DMS 273 (cell line): ENCODE results near the gene MCM9.
"Not testable (repeated sequence)": the region's sequence is repeated elsewhere in the genome, so short reads cannot be mapped to it uniquely, and the experiment has no call there.

Experiments
- DNase-seq: peaks from one replicate; lab custom pipeline; 2025; ENCODE audit not compliant: unreplicated experiment; lab: John Stamatoyannopoulos, UW

The MCM9 gene

DNA sequence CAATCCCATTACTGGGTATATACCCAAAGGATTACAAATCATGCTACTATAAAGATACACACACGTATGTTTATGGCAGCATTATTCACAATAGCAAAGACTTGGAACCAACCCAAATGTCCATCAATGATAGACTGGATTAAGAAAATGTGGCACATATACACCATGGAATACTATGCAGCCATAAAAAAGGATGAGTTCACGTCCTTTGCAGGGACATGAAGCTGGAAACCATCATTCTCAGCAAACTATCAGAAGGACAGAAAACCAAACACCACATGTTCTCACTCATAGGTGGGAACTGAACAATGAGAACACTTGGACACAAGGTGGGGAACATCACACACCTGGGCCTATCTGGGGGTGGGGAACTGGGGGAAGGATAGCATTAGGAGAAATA, 66.1 kb downstream of the MCM9 start:
- DNase-seq, result not testable (repeated sequence)

DNA sequence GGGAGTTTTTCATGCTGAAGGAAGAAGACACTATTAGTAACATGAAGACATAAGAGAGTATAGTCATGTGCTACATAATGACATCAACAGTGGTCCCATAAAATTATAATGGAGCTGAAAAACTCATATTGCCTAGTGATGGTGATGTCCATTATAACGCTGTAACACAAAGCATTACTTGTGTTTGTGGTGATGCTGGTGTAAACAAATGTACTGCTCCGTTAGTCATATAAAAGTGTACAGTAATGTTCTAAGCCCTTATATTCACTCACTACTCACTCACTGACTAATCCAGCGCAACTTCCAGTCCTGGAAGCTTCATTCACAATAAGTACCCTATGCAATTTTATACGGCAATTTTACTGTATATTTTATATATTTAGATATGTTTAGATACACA, 67.8 kb downstream of the MCM9 start:
- no peak for DNase-seq

DNA sequence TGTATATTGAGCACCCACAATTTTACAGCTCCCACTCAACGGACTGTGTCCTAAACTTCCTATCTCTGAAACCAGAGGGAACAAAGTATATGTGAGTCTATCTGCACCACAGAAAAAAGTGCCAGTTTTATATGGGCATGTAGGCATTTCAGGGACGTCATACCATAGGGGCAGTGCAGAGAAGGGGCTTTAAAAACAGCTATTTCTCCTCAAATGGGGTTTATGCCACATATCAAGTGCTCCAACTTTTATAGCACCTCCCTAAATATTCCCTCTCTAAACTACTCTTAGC, 69.9 kb downstream of the MCM9 start:
- no peak for DNase-seq

DNA sequence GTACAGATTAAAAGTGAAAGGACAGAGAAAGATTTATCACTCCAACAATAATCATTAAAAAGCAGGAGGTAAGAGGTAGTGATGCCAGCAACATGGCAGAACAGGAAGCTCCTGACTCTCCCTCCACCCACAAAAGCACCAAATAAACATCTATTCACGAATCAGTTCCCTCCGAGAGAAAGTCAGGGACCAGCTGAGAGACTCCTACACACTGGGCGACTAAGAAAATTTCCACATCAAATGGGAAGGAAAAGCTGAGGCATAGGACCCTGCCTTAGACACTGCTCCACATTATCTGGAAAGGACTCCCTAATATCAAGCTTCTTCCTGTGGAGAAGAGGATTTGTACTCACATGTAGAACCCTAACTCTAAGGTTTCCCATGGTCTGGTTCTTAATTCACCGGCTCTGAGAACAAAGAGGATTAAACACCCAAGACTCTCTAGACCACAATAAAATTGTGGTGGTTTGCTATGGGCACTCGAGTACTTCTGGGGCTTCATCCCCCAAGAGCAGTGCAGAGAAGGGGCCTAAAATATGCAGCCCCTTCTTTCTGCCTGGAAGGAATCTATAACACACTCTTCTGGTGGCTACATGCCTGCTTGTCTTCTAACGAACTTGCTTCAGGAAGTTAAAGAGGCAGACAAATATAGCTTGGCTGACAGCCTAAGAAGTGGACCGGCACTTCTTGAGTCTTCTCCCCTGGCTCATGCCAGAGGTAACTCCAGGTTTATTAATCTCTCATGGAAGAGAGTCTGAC, 70.4 kb downstream of the MCM9 start:
- no peak for DNase-seq

DNA sequence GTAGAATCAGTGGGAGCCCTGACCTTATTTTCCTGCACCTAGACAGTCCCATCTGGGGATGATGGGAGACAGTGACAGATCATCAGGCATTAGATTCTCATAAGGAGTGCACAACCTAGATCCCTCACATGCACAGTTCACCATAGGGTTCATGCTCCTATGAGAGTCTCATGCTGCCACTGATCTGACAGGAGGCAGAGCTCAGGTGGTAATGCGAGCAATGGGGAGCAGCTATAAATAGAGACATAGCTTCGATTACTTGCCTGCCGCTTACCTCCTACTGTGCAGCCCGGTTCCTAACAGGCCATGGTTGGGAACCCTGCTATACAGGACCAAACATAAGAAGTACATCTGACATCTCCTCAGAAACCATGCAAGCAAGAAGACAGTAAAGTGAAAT, 72.5 kb downstream of the MCM9 start:
- DNase-seq, result no peak

DNA sequence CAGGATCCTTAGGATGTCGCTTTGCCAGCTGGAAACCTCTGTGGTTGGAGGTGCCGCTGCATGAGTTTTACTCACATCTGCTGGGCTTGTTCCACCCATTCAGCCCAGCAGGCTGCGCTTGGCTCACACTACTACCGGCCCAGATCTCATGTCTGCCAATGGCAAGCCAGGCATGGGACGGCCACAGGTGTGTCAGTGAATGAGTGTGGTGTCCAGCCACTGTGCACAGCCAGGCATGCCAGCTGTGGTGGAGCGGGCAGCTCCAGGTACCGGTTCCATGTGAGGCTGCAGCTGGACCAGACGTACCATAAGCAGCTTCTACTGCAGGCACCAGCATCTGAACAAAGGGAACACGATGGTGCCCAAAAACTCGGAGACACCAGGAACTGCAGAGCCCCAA, 74.1 kb downstream of the MCM9 start:
- DNase-seq, result no peak

DNA sequence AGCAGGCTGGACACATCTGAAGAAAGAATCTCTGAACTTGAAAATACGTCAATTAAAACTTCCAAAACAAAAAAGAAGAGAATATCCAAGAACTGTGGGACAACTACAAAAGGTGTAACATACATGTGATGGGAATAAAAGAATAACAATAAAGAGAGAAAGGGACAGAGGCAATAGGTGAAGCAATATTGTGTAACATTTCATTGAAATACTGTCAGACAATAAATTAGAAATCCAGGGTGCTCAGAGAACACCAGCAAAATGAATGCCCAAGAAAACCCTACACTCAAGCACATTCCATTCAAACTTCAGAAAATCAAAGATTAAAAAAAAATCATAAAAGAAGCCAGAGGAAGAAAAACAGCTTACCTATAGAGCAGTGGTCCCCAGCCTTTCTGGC, 74.6 kb downstream of the MCM9 start:
- no peak for DNase-seq

DNA sequence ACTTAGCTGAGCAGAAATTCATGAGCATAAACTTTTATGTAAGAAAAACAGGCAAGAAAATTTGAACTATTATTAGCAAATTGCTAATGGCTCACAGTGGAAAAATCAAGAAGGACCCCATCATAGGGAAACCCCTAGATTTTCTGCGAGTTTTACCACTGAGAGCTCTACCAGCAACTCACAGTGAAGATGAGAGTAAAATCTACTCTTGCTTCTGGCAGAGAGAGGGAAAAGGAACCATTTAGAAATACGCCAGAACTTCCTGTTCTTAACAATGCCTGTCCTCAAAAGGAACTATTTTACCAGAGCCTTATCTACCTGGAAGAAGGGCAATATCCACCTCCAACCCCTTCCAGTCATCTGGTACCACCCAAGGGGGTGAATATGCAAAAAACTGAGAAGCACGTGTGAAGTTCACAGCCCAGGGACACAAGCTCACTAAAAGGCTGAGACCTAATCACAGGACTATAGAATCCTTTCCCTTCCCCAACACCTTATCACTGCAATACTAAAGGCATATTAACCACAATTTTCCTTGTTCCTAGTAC, 75.4 kb downstream of the MCM9 start:
- DNase-seq, result no peak

DNA sequence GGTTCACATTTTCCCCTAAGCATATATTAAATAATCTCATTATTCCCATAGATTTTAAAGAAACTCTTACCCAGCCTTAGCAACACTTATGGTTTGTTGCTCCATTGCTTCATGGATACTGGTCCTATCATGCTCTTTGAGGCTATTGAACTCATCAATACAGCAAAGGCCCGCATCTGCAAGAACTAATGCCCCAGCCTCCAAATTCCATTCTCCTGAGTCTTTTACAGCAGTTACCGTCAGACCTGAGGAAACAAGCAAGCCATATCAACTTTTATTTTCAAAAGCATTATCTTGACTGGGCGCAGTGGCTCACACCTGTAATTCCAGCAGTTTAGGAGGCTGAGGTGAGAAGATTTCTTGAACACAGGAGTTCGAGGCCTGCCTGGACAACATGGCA, 78.7 kb downstream of the MCM9 start:
- no peak for DNase-seq

DNA sequence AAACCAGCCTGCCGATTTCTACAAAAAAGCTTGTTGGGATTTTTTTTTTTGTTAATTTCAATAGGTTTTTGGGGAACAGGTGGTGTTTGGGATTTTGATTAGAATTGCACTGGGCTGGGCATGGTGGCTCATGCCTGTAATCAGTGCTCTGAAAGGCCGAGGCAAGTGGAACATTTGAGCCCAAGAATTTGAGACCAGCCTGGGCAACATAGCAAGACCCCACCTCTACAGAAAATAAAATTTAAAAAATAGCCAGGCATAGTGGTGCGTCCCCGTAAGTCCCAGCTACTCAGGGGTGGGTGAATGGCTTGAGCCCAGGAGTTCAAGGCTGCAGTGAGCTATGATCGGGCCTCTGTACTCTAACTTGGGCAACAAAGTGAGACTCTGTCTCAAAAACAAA, 81.6 kb downstream of the MCM9 start:
- no peak for DNase-seq

DNA sequence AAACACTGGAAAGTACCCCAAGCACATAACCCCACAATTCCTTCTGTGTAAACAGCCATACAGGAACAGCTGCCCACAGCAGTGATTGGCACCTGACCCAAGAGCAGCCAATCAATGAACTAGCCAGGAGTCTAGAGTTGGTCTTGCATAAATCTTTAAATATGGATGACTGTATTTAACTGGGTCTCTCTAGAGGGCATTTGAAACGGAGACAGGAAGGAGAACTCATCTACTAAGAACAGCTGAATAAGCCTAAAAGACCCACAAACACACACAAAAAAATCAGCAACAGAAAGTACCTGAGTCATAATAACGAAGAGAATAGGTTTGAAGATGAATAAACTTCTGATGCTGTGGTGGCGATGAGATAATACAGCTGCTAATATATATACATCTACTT, 90.0 kb downstream of the MCM9 start:
- DNase-seq, result no peak

DNA sequence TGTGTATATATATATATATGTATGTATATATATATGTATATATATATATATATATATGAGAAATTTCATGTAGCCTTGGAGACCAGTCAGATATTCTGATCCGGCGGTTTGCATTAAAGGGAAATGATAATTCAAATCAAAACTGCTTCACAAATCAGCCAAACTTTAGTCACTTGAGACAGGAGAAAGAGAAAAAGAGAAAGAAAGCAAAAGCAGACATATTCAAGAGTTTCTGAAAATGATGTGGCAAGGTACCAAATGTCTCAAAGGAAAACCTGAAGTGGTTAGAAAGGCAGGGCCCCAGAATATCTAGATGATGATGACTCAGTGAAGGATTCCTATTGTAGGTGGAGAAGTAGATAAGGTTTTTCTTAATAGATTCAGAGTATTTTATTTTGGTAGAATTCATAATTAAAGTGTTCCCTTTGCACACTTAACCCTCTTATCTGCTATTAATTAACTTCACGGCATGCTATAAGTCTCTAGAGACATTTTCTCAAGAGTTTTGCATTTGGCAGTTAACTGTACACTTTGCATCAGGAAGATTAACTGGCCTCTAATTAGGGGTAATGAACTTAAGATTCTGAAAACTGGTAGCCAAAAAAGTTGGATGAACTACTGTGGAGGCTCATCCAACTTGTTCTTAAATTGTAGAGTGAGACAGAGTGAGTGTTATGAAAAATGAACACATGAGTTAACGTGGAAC, 91.1 kb downstream of the MCM9 start:
- no peak for DNase-seq

DNA sequence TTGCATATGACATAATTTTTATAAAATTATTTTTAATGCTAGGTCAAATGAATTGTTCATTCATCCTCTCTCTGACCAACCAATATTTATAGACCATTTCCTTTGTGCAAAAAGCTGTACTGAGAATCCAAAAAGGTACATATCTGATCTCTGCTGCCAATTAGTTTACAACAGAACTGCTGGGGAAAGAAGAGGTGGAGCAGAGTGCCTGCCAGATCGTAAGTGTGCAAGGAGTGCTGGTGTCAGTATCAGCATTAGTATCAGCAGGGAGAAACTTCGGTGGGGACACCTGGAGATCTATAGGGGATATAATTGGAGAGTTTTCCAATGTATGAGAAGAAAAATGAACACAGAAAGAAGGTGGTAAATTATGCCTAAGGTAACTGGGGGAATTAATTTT, 104.3 kb downstream of the MCM9 start:
- DNase-seq, result no peak

DNA sequence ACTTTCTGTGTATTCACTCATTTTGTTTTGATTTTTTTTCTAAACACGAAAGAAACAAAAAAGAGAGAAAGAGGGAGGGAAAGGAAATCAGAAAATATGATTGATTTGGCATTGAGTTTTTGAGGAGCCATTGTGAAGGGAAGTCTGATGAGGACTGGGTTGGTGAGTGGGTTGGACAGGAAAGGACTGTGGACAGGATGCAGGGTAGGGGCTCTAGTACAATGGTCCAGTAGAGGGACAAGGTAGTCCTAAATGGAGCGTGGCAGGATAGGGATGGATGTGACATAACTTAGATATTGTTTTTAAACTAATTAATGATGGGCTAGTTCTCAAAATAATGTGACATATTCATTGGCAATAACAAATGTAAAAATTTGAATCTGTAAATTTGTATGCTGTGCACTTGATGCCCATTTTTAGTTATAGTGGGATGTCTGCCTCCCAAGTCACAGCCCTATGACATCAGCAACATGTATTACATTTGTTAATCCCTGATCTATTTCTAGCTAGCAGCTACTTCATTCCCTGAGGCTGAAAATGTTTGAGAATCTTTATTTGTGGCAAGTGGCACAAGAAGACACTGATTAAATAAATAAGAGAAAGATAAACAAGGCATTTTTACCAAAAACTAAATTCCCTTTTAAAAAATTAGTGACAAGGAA, 105.0 kb downstream of the MCM9 start:
- no peak for DNase-seq

DNA sequence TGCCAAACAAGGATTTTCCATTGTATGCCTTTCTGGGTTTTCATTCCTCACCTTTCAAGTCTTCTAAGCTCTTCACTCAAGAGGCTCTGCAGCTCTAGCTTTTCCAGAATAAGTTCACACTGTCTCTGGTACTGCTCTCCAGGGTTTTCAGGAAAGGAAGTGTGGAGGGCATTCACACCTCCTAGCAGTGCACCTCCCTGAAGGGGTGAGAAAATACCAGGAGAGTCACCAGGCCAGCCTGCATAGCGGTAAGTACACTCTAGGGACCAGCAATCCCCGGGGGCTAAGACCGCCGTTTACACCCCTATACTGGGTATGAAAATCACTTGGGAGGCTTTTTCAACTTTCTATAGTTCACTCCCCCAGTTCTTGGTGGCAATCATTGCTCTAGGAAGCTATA, 108.9 kb downstream of the MCM9 start:
- no peak for DNase-seq

DNA sequence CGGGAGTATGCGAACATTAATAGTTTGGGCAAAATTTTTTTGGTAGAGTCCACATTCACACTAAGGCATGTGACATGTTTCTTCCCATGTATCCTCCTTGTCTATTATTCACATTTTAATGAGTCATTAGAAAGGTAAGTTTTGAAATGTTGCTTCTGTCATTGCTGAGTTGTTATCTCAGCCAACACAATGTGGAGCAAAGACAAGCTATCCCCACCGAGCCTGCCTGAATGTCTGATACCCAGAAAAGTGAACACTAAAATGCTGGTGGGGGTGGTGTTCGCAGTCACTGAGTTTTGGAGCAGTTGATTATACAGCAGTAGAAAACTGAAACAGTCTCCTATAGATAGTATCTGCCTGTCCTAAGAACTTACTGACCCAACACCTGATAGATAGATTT, 109.3 kb downstream of the MCM9 start:
- DNase-seq, result no peak

DNA sequence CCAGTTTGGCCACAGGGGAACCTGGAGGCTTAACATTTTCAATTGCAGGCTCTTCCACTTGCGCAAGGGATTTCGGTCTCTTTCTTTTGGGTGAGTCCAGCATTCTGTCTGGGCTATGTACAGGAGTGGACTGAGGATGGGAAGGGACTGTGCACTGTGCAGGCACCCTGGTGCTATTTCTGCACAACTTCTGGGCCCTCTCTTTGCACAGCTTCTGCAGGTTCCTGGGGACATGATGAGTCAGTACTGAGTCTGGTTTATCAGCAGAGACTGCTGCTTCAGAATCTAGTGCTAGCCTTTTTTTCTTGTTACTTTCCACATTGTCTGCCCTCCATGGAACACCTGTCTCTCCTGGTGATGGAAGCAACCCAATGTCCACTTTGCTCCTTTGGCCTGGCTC, 119.5 kb downstream of the MCM9 start:
- DNase-seq, result no peak

DNA sequence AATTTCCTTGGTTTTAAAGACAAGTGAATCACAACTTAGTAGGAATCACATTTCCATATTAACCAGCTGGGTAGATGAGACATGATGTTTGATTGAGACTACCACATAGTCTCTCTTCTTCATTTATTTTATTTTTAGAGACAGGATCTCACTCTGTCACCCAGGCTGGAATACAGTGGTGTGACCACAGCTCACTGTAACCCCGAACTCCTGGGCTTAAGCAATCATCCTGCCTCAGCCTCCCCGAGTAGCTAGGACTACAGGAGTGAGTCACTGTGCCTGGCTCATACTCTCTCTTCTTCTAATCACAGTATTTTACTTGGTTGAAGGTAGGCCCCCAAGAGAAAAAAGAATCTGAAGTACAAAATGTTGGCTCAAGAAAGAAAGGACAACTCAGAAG, 121.2 kb downstream of the MCM9 start:
- DNase-seq, result no peak

DNA sequence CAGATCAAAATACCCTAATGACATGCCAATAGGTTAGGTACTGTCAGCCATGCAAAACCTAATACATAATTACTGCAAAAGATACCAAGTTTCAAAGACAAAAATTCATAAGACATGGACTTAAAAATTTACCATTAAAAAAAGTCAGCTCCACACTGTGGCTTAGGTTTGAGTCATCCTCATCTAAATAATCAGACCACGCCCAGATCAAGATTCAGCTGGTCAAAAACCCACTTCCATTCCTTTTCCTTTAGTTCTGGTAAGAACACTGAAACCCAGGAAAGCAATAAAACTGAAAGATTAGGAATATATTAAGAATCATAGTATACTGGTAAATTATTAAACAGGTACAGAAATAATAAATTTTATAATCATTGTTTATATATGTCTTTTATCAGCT, 122.0 kb downstream of the MCM9 start:
- no peak for DNase-seq

DNA sequence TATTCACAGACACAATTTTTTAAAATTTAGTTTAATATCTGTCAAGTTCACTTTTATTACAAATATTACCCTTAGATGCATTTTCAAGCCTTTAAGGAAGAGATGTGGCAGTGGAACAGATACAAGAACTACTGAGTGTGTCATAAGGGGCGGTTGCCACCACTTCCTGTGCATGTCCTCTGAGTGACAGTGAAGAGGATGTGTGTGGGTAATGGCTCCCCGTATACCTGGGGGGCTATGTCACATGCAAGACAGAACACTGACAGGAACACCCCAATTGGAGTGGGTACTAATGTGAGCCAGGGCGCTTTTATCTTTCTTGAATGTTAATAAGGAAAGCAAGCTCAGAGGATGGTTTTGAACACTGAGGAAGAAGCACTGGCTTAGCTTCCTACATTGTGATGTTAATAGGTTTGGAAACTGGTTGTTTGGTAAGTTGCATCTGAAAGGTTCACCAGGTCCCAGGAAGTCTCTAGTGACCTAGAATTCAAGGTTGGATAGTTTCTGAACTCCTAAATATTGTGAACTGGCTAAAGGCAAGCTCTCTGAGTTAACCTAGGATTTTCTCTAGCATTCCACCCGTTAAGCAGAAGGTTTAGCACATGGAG, 124.4 kb downstream of the MCM9 start:
- no peak for DNase-seq

DNA sequence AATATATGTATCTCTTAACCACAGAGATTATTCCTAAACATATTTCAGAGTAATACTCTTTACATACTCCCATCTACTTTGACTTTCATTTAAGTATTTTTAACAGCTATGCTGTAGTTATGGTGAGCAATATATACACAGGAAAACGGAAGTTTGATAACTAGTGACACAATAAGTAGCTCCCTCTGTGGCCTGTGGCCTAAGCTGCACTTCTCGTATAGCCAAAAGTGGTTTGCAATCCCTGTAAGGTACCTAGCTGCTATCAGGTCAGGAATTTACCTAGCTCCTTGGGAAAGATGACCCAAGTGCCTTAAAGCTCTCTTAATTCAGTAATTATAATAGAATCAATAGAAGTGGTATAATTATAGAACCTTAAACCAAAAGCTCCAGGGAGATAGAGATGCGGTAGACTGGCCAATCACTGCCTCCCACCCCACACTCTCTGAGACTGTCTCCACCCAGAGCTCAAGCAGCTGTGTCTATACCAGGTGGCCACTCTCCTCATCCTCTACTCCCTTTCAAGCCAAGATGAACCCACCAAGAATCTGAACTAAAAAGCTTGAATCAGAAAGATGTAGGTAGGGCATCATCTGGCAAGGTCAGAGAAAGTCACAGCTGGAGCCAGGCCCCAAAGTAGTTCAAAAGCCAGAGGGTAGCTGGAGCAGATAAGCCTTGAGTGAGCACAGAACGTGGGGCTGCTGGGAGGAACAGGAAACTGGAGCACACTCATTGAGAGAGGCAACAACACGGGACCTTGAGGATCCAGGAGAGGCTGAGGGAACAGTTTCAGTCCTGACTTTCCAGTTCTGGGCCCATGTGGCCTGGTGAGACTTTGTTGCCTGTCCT, 125.9 kb downstream of the MCM9 start:
- DNase-seq, result no peak
